IPS-18a (cell line): Measurements from ENCODE around the gene HNRNPC.
"Not testable (repeated sequence)": the region's sequence is repeated elsewhere in the genome, so short reads cannot be mapped to it uniquely, and the experiment has no call there.

Experiments used
- H3K27ac ChIP-seq: one replicate; pipeline ENCODE4 v1.5.1; 2013; ENCODE audit warnings: low read length
- H3K27me3 ChIP-seq: one replicate; pipeline ENCODE4 v1.6.1; 2013; ENCODE audit warnings: mild to moderate bottlenecking, low read length; ENCODE audit not compliant: control insufficient read depth, insufficient read depth
- H3K36me3 ChIP-seq: one replicate; pipeline ENCODE4 v1.6.1; 2013; ENCODE audit warnings: low read depth, low read length; ENCODE audit not compliant: control insufficient read depth
- H3K4me1 ChIP-seq: one replicate; pipeline ENCODE4 v1.6.1; 2013; ENCODE audit warnings: low read depth, low read length; ENCODE audit not compliant: control insufficient read depth
- H3K4me3 ChIP-seq: one replicate; pipeline ENCODE4 v1.5.1; 2013; ENCODE audit warnings: low read length
- H3K9ac ChIP-seq: one replicate; pipeline ENCODE4 v1.6.1; 2013; ENCODE audit warnings: mild to moderate bottlenecking, low read length, moderate library complexity
- H3K9me3 ChIP-seq: one replicate; pipeline ENCODE4 v1.6.1; 2013; ENCODE audit warnings: low read depth, low read length; ENCODE audit not compliant: control insufficient read depth

HNRNPC gene

GRCh38 chr14:21269252-21270046 is at the start of gene HNRNPC:
Gene HNRNPC (minus strand): TSS chr14:21269442. CDS start chr14:21234193, 35,249 bp downstream.
- H3K4me1 ChIP-seq: peaks cover 15% of the 10 kb centered on the region
- H3K27me3 ChIP-seq: no peaks in the 10 kb centered on the region
- peak within 1 kb of the TSS; percentile 96 for H3K27ac ChIP-seq
- peak within 1 kb of the TSS; percentile 99 for H3K9ac ChIP-seq
- H3K36me3 ChIP-seq: peaks cover 41% of the 10 kb centered on the region
- H3K4me3 ChIP-seq: peak within 1 kb of the TSS; percentile 98
- no peaks in the 10 kb centered on the region for H3K9me3 ChIP-seq

DNA sequence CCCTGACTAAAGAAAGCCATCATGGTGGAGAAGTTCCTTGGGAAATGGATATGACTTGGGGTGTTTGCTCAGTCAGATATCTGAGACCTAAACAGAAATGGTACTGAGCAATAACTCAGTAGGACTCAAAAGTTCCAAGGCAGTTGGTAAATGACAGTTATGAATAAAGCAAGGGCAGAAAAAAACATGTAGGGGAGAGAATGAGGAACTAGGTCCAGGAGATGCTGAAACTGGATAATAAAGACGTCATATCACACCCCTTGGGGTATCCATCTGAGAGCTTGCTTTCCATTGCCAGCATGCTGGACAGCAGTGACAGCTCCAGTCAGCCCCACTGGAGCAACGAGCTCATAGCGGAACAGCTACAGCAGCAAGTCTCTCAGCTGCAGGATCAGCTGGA is 48.2 kb upstream of the HNRNPC start:
- H3K27ac ChIP-seq: no peak overlapping the region
- no peaks in the 10 kb centered on the region for H3K36me3 ChIP-seq
- no peak overlapping the region for H3K4me3 ChIP-seq
- H3K27me3 ChIP-seq: no peaks in the 10 kb centered on the region
- peaks cover 4% of the 10 kb centered on the region for H3K4me1 ChIP-seq
- no peaks in the 10 kb centered on the region for H3K9me3 ChIP-seq
- no peak overlapping the region for H3K9ac ChIP-seq

DNA sequence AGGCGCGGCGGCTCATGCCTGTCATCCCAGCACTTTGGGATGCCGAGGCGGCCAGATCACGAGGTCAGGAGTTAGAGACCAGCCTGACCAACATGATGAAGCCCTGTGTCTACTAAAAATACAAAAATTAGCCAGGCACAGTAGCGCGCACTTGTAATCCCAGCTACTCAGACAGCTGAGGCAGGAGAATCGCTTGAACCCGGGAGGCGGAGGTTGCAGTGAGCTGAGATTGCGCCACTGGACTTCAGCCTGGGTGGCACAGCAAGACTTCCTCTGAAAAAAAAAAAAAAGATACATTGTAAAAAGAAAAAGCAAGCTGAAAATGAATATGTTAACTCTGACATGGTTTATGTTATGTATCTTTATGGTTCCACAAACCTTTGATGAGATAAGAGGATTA is 44.3 kb upstream of the HNRNPC start:
- H3K4me3 ChIP-seq: no peak overlapping the region
- no peak overlapping the region for H3K27ac ChIP-seq
- no peaks in the 10 kb centered on the region for H3K36me3 ChIP-seq
- no peaks in the 10 kb centered on the region for H3K9me3 ChIP-seq
- no peaks in the 10 kb centered on the region for H3K27me3 ChIP-seq
- H3K9ac ChIP-seq: no peak overlapping the region
- H3K4me1 ChIP-seq: peaks cover 7% of the 10 kb centered on the region

DNA sequence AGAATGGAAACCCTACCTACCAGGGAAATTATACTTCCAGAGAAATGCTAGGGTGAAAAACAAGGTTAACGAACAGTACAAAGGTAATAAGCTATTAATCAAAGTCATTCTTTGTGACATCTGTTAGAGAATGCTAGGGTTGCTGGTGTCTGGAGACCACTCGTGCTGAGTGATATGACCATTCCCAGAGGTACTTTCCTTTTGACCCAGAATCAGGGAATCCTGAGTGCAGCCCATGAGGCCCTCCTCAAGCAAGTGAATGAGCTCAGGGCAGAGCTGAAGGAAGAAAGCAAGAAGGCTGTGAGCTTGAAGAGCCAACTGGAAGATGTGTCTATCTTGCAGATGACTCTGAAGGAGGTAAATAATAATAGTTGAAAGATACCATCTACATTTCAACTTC is 42.4 kb upstream of the HNRNPC start:
- H3K4me1 ChIP-seq: peaks cover 21% of the 10 kb centered on the region
- H3K9me3 ChIP-seq: no peaks in the 10 kb centered on the region
- H3K9ac ChIP-seq: no peak overlapping the region
- H3K4me3 ChIP-seq: no peak overlapping the region
- H3K27ac ChIP-seq: no peak overlapping the region
- no peaks in the 10 kb centered on the region for H3K36me3 ChIP-seq
- no peaks in the 10 kb centered on the region for H3K27me3 ChIP-seq

GRCh38 chr14:21309956-21310355 is 40.7 kb upstream of the HNRNPC start:
- H3K36me3 ChIP-seq: no peaks in the 10 kb centered on the region
- H3K4me3 ChIP-seq: no peak overlapping the region
- H3K27me3 ChIP-seq: no peaks in the 10 kb centered on the region
- H3K9ac ChIP-seq: no peak overlapping the region
- H3K27ac ChIP-seq: no peak overlapping the region
- no peaks in the 10 kb centered on the region for H3K9me3 ChIP-seq
- peaks cover 21% of the 10 kb centered on the region for H3K4me1 ChIP-seq

DNA sequence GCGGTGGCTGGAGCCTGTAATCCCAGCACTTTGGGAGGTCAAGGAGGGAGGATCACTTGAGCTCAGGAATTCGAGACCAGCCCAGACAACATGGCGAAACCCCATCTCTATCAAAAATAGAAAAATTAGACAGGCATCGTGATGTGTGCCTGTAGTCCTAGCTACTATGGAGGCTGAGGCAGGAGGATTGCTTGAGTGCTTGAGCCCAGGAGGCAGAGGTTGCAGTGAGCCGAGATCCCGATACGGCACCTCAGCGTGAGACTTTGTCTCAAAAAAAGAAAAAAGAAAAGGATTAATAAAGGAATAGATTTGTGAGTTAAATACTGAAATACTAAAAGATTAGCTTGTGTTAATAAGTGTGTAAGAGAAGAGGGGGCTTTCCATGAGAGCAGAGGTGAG is 40.0 kb upstream of the HNRNPC start:
- Histone ChIP-seq H3K4me1 (peaks cover 21% of the 10 kb centered on the region), H3K27ac (peak overlapping the region; percentile 99), H3K4me3 (peak overlapping the region; percentile 44), H3K9ac (peak overlapping the region; percentile 89), H3K36me3 (no peaks in the 10 kb centered on the region), H3K9me3 (no peaks in the 10 kb centered on the region), H3K27me3 (no peaks in the 10 kb centered on the region)

- H3K36me3 ChIP-seq: no peaks in the 10 kb centered on the region
- H3K9ac ChIP-seq: peak overlapping the region; percentile 90
- H3K4me3 ChIP-seq: peak overlapping the region; percentile 66
- no peaks in the 10 kb centered on the region for H3K27me3 ChIP-seq
- no peaks in the 10 kb centered on the region for H3K9me3 ChIP-seq
- H3K4me1 ChIP-seq: peaks cover 21% of the 10 kb centered on the region
- peak overlapping the region; percentile 99 for H3K27ac ChIP-seq
Measured at GRCh38 chr14:21308479-21309237, 39.4 kb upstream of the HNRNPC start.

- Histone ChIP-seq H3K36me3 (no peaks in the 10 kb centered on the region), H3K4me3 (peak overlapping the region; percentile 66), H3K27ac (peak overlapping the region; percentile 97), H3K9me3 (no peaks in the 10 kb centered on the region), H3K27me3 (no peaks in the 10 kb centered on the region), H3K9ac (peak overlapping the region; percentile 90), H3K4me1 (peaks cover 21% of the 10 kb centered on the region)
Measured at GRCh38 chr14:21308132-21308478, 38.9 kb upstream of the HNRNPC start.

- H3K4me3 ChIP-seq: peak overlapping the region; percentile 66
- peak overlapping the region; percentile 97 for H3K27ac ChIP-seq
- no peaks in the 10 kb centered on the region for H3K36me3 ChIP-seq
- peaks cover 21% of the 10 kb centered on the region for H3K4me1 ChIP-seq
- peak overlapping the region; percentile 90 for H3K9ac ChIP-seq
- H3K27me3 ChIP-seq: no peaks in the 10 kb centered on the region
- no peaks in the 10 kb centered on the region for H3K9me3 ChIP-seq
Measured at GRCh38 chr14:21307637-21308036, 38.4 kb upstream of the HNRNPC start.

GRCh38 chr14:21302836-21303140 is 33.5 kb upstream of the HNRNPC start:
- H3K27ac ChIP-seq, H3K4me3 ChIP-seq, H3K27me3 ChIP-seq, H3K9ac ChIP-seq, H3K36me3 ChIP-seq, H3K9me3 ChIP-seq, H3K4me1 ChIP-seq: not testable (repeated sequence)

DNA sequence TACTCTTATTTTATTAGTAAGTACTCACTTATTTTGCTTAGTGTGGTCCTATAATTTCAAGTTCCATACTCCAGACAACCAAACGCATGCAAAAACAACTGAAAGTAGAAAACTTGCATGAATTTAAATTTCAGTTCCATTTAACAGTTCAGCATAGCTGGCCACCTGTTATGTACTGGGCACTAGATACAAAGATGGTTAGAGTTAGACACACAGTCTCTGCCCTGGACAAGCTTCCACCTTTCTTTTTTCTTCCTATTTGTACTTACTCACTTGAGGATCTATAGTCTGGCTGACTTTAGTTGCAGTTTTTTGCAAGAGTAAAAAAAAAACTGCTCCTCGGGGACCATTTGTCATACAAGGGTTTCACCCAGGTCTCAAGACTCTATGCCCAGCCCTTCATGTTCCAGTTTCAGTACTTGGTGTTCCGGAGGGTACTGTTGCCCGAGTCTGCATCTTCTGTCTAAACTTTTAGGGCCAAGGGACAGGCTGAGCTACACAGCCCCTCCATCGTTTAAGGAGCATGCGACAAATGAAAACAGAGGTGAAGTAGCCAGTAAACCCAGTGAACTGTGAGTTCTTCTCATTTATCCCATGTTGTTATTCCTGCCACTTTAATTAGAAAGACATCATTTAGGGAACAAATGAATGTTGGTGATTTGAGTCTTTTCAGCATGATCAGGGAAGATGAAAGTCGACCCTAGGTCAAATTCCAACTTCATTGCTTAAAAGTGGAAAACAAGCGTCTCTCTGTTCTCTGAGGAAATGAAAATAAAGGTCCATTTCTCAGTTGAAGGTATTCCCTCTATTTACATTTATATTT is 33.0 kb upstream of the HNRNPC start:
- no peaks in the 10 kb centered on the region for H3K9me3 ChIP-seq
- H3K4me1 ChIP-seq: peaks cover under 1% of the 10 kb centered on the region
- no peak overlapping the region for H3K9ac ChIP-seq
- H3K4me3 ChIP-seq: no peak overlapping the region
- no peak overlapping the region for H3K27ac ChIP-seq
- H3K27me3 ChIP-seq: no peaks in the 10 kb centered on the region
- H3K36me3 ChIP-seq: no peaks in the 10 kb centered on the region
